CD4-positive, alpha-beta T cell (primary cell): ENCODE results near the gene FGF14. TPM values are rescaled to one million over a fixed set of nuclear protein-coding genes. Genes with fewer than 3 reads are reported as not detected.

ENCODE experiments used
- ATAC-seq: fragments of 200-7000 bp; cut with Tn5 transposase; one replicate; pipeline ENCODE4 v1.10.0; 2022; ENCODE audit warnings: mild to moderate bottlenecking; ENCODE audit not compliant: poor library complexity
- CTCF ChIA-PET: fragments of 350-600 bp; sonication (Branson Sonifier 250); formaldehyde crosslinking; loops from one replicate; lab custom pipeline; 2021; ENCODE audit warnings: antibody characterized with exemption, inconsistent platforms; lab: Charles Lee
- POLR2A ChIA-PET: fragments of 350-600 bp; sonication (Branson Sonifier 250); formaldehyde crosslinking; loops from one replicate; lab custom pipeline; 2021; ENCODE audit warnings: antibody characterized with exemption, inconsistent platforms; lab: Charles Lee
- DNase-seq, 14 experiments: peaks; one replicate each; pipeline ENCODE4 v3.0.0-alpha.2; 2013 to 2020; ENCODE audit warnings: mixed read lengths in 2 of 14
- H3K27ac ChIP-seq, 2 donors: one replicate each; pipeline versions ENCODE4 v1.5.1 to v1.7.0; 2013; ENCODE audit warnings: low read length in 2 of 2, low read depth in 1 of 2, mild to moderate bottlenecking in 1 of 2
- H3K27me3 ChIP-seq, 2 experiments: 1 replicate in 1 of 2; 2 replicates in 1 of 2; pipeline versions ENCODE4 v1.6.1 to v1.7.0; 2013; ENCODE audit warnings: low read length in 2 of 2, control low read depth in 1 of 2, mild to moderate bottlenecking in 1 of 2, moderate library complexity in 1 of 2; ENCODE audit not compliant: insufficient read depth in 2 of 2, control insufficient read depth in 1 of 2
- H3K36me3 ChIP-seq: one replicate; pipeline ENCODE4 v1.6.1; 2013; ENCODE audit warnings: low read length, control low read depth; ENCODE audit not compliant: insufficient read depth
- H3K4me1 ChIP-seq: one replicate; pipeline ENCODE4 v1.6.1; 2013; ENCODE audit warnings: low read length, control low read depth; ENCODE audit not compliant: insufficient read depth
- H3K4me3 ChIP-seq: one replicate; pipeline ENCODE4 v1.5.1; 2013; ENCODE audit warnings: mild to moderate bottlenecking, low read length, moderate library complexity
- H3K9me3 ChIP-seq, 2 experiments: 1 replicate in 1 of 2; 2 replicates in 1 of 2; pipeline versions ENCODE4 v1.6.1 to v1.7.0; 2013; ENCODE audit warnings: low read length in 2 of 2, mild to moderate bottlenecking in 2 of 2, control low read depth in 1 of 2, moderate library complexity in 1 of 2; ENCODE audit not compliant: control insufficient read depth in 1 of 2, insufficient read depth in 1 of 2
- H3K27ac Mint-ChIP-seq: one replicate; pipeline ENCODE4 v1.8.0; 2020; ENCODE audit warnings: mixed read lengths
- H3K27me3 Mint-ChIP-seq: one replicate; pipeline ENCODE4 v1.8.0; 2021; ENCODE audit warnings: mixed read lengths
- H3K36me3 Mint-ChIP-seq: one replicate; pipeline ENCODE4 v1.8.0; 2021; ENCODE audit warnings: low read depth, mixed read lengths
- H3K4me1 Mint-ChIP-seq: one replicate; pipeline ENCODE4 v1.8.0; 2021; ENCODE audit warnings: low read depth, mixed read lengths
- H3K4me3 Mint-ChIP-seq: one replicate; pipeline ENCODE4 v1.8.0; 2020; ENCODE audit warnings: mild to moderate bottlenecking, mixed read lengths
- H3K9me3 Mint-ChIP-seq: one replicate; pipeline ENCODE4 v1.8.0; 2020; ENCODE audit warnings: mixed read lengths
- CTCF ChIP-seq: fragments of 200-600 bp; IDR thresholded peaks from one replicate; pipeline ENCODE4 v1.8.0; 2022; ENCODE audit warnings: antibody characterized with exemption, mild to moderate bottlenecking
- intact Hi-C, 2 experiments: fragments of 100-400 bp; cut with DNase I in 1 of 2; cut with micrococcal nuclease in 1 of 2; formaldehyde crosslinking; loops; one replicate each; pipeline versions ENCODE4 v1.15.1 to v1.9.0; 2023 to 2025; cut with DNase I, micrococcal nuclease
- total RNA-seq, 174 experiments: library from RNA in 2 of 174; stranded (reverse) in 2 of 174; gene quantifications; one replicate each; pipeline ENCODE4 v1.2.3 and lab custom pipeline; 2021 to 2026

Gene FGF14
- total RNA-seq, 2 experiments from 2014 or later = not detected

GRCh38 chr13:102299366-102299765 is 102.5 kb downstream of the FGF14 start:
- no peaks in the 10 kb centered on the region for H3K9me3 ChIP-seq
- H3K9me3 Mint-ChIP-seq = no peaks in the 10 kb centered on the region
- ChIA-PET POLR2A (no interaction called here), CTCF (no interaction called here)
- H3K36me3 Mint-ChIP-seq = no peaks in the 10 kb centered on the region
- no peak for ATAC-seq
- no peaks in the 10 kb centered on the region for H3K36me3 ChIP-seq
- no peak overlapping the region for H3K4me3 Mint-ChIP-seq
- peaks cover 4% of the 10 kb centered on the region for H3K27me3 Mint-ChIP-seq
- intact Hi-C loops = no loop called here
- no peak overlapping the region for H3K27ac Mint-ChIP-seq
- no peak for TF ChIP-seq CTCF
- no peaks in the 10 kb centered on the region for H3K27me3 ChIP-seq
- no peaks in the 10 kb centered on the region for H3K4me1 ChIP-seq
- no peak overlapping the region for H3K27ac ChIP-seq
- H3K4me1 Mint-ChIP-seq = no peaks in the 10 kb centered on the region
- DNase-seq = no peak
- no peak overlapping the region for H3K4me3 ChIP-seq

- no peak for TF ChIP-seq CTCF
- no peaks in the 10 kb centered on the region for H3K4me1 Mint-ChIP-seq
These were observed 103.8 kb downstream of the FGF14 start for GRCh38 chr13:102298051-102298450.

GRCh38 chr13:102295316-102296048 is 106.4 kb downstream of the FGF14 start:
- no peaks in the 10 kb centered on the region for H3K4me1 ChIP-seq
- no peak overlapping the region for H3K27ac ChIP-seq
- H3K36me3 Mint-ChIP-seq = no peaks in the 10 kb centered on the region
- no peaks in the 10 kb centered on the region for H3K9me3 ChIP-seq
- H3K4me3 ChIP-seq = no peak overlapping the region
- ChIA-PET POLR2A (no interaction called here), CTCF (no interaction called here)
- ATAC-seq (no peak), DNase-seq (no peak)
- no peak overlapping the region for H3K4me3 Mint-ChIP-seq
- H3K27ac Mint-ChIP-seq = no peak overlapping the region
- intact Hi-C loops = no loop called here
- no peaks in the 10 kb centered on the region for H3K27me3 ChIP-seq
- no peaks in the 10 kb centered on the region for H3K4me1 Mint-ChIP-seq
- no peaks in the 10 kb centered on the region for H3K9me3 Mint-ChIP-seq
- H3K27me3 Mint-ChIP-seq = peaks cover 4% of the 10 kb centered on the region
- no peaks in the 10 kb centered on the region for H3K36me3 ChIP-seq
- no peak for TF ChIP-seq CTCF

More at GRCh38 chr13:102298051-102298450, 103.8 kb downstream of the FGF14 start:
- CTCF ChIA-PET = no interaction called here
- intact Hi-C loops = no loop called here
- Histone ChIP-seq H3K4me1 (no peaks in the 10 kb centered on the region), H3K36me3 (no peaks in the 10 kb centered on the region), H3K4me3 (no peak overlapping the region), H3K27me3 (no peaks in the 10 kb centered on the region), H3K9me3 (no peaks in the 10 kb centered on the region), H3K27ac (no peak overlapping the region)
- Mint-ChIP-seq H3K9me3 (no peaks in the 10 kb centered on the region), H3K36me3 (no peaks in the 10 kb centered on the region), H3K27ac (no peak overlapping the region), H3K27me3 (peaks cover 4% of the 10 kb centered on the region), H3K4me3 (no peak overlapping the region)
- no peak for DNase-seq
- POLR2A ChIA-PET = no interaction called here
- no peak for ATAC-seq
